Measurements from ENCODE around the gene DCLK1. TPM values are rescaled to one million over a fixed set of nuclear protein-coding genes. Genes with fewer than 3 reads are reported as not detected.

DCLK1 gene
- total RNA-seq, 2 experiments from 2014 or later = not detected

- no peak for DNase-seq
- no peak overlapping the region for H3K4me3 Mint-ChIP-seq
- no peak for ATAC-seq
- H3K4me1 Mint-ChIP-seq (ENCODE audit: low read depth) = no peaks in the 10 kb centered on the region
- ChIA-PET CTCF (no interaction called here), POLR2A (no interaction called here)
- H3K36me3 Mint-ChIP-seq (ENCODE audit: low read depth) = no peaks in the 10 kb centered on the region
- H3K9me3 Mint-ChIP-seq (ENCODE audit: insufficient read depth) = no peaks in the 10 kb centered on the region
- H3K27ac Mint-ChIP-seq = no peak overlapping the region
- no peaks in the 10 kb centered on the region for H3K27me3 Mint-ChIP-seq (ENCODE audit: low read depth)
Measured at GRCh38 chr13:35965226-35965927, 165.8 kb downstream of the DCLK1 start.

GRCh38 chr13:35964863-35965180, 166.4 kb downstream of the DCLK1 start:
- ATAC-seq (no peak), DNase-seq (no peak)
- H3K4me3 Mint-ChIP-seq = no peak overlapping the region
- no peaks in the 10 kb centered on the region for H3K9me3 Mint-ChIP-seq (ENCODE audit: insufficient read depth)
- H3K4me1 Mint-ChIP-seq (ENCODE audit: low read depth) = no peaks in the 10 kb centered on the region
- H3K27me3 Mint-ChIP-seq (ENCODE audit: low read depth) = no peaks in the 10 kb centered on the region
- no peak overlapping the region for H3K27ac Mint-ChIP-seq
- ChIA-PET CTCF (no interaction called here), POLR2A (no interaction called here)
- H3K36me3 Mint-ChIP-seq (ENCODE audit: low read depth) = no peaks in the 10 kb centered on the region

- Mint-ChIP-seq H3K9me3 (ENCODE audit: insufficient read depth) (no peaks in the 10 kb centered on the region), H3K27ac (no peak overlapping the region), H3K4me3 (no peak overlapping the region), H3K27me3 (ENCODE audit: low read depth) (no peaks in the 10 kb centered on the region), H3K36me3 (ENCODE audit: low read depth) (no peaks in the 10 kb centered on the region), H3K4me1 (ENCODE audit: low read depth) (no peaks in the 10 kb centered on the region)
- ChIA-PET CTCF (no interaction called here), POLR2A (no interaction called here)
- no peak for DNase-seq
- no peak for ATAC-seq
Measured at GRCh38 chr13:35964011-35964862, 166.9 kb downstream of the DCLK1 start.

GRCh38 chr13:35961461-35962220, 169.5 kb downstream of the DCLK1 start:
- ChIA-PET POLR2A (no interaction called here), CTCF (interaction anchor here (1.2 kb wide), 1 partner anchor 17 kb away, joined by 3 read pairs; no protein-coding TSS in a partner anchor)
- no peak overlapping the region for H3K4me3 Mint-ChIP-seq
- H3K27ac Mint-ChIP-seq = no peak overlapping the region
- H3K36me3 Mint-ChIP-seq (ENCODE audit: low read depth) = no peaks in the 10 kb centered on the region
- ATAC-seq = no peak
- no peaks in the 10 kb centered on the region for H3K9me3 Mint-ChIP-seq (ENCODE audit: insufficient read depth)
- DNase-seq = no peak
- no peaks in the 10 kb centered on the region for H3K4me1 Mint-ChIP-seq (ENCODE audit: low read depth)
- no peaks in the 10 kb centered on the region for H3K27me3 Mint-ChIP-seq (ENCODE audit: low read depth)

- ChIA-PET CTCF (no interaction called here), POLR2A (no interaction called here)
- H3K4me1 Mint-ChIP-seq (ENCODE audit: low read depth) = no peaks in the 10 kb centered on the region
- DNase-seq (no peak), ATAC-seq (no peak)
- H3K4me3 Mint-ChIP-seq = no peak overlapping the region
- H3K9me3 Mint-ChIP-seq (ENCODE audit: insufficient read depth) = no peaks in the 10 kb centered on the region
- H3K27me3 Mint-ChIP-seq (ENCODE audit: low read depth) = no peaks in the 10 kb centered on the region
- H3K36me3 Mint-ChIP-seq (ENCODE audit: low read depth) = no peaks in the 10 kb centered on the region
- no peak overlapping the region for H3K27ac Mint-ChIP-seq
Measured at GRCh38 chr13:35961002-35961401, 170.2 kb downstream of the DCLK1 start.

GRCh38 chr13:35957996-35958395, 173.2 kb downstream of the DCLK1 start:
- Mint-ChIP-seq H3K27ac (no peak overlapping the region), H3K4me3 (no peak overlapping the region), H3K4me1 (ENCODE audit: low read depth) (peaks cover 3% of the 10 kb centered on the region), H3K27me3 (ENCODE audit: low read depth) (no peaks in the 10 kb centered on the region), H3K9me3 (ENCODE audit: insufficient read depth) (no peaks in the 10 kb centered on the region), H3K36me3 (ENCODE audit: low read depth) (no peaks in the 10 kb centered on the region)
- ATAC-seq (no peak), DNase-seq (no peak)
- ChIA-PET POLR2A (no interaction called here), CTCF (interaction anchor here (1.1 kb wide), 1 partner anchor 20 kb away, joined by 3 read pairs; no protein-coding TSS in a partner anchor)

- ChIA-PET CTCF (no interaction called here), POLR2A (no interaction called here)
- no peak for ATAC-seq
Measured at GRCh38 chr13:35957241-35957731, 173.9 kb downstream of the DCLK1 start.

GRCh38 chr13:35956074-35956473, 175.1 kb downstream of the DCLK1 start:
- Mint-ChIP-seq H3K27ac (no peak overlapping the region), H3K4me1 (ENCODE audit: low read depth) (peaks cover 3% of the 10 kb centered on the region), H3K36me3 (ENCODE audit: low read depth) (no peaks in the 10 kb centered on the region), H3K27me3 (ENCODE audit: low read depth) (no peaks in the 10 kb centered on the region), H3K9me3 (ENCODE audit: insufficient read depth) (no peaks in the 10 kb centered on the region), H3K4me3 (no peak overlapping the region)
- CTCF ChIA-PET = no interaction called here
- DNase-seq = no peak
- ATAC-seq = no peak
- POLR2A ChIA-PET = no interaction called here

More at GRCh38 chr13:35957241-35957731, 173.9 kb downstream of the DCLK1 start:
- Mint-ChIP-seq H3K27me3 (ENCODE audit: low read depth) (no peaks in the 10 kb centered on the region), H3K36me3 (ENCODE audit: low read depth) (no peaks in the 10 kb centered on the region), H3K4me3 (no peak overlapping the region), H3K4me1 (ENCODE audit: low read depth) (peaks cover 3% of the 10 kb centered on the region), H3K9me3 (ENCODE audit: insufficient read depth) (no peaks in the 10 kb centered on the region), H3K27ac (no peak overlapping the region)
- no peak for DNase-seq

- DNase-seq = no peak
- H3K36me3 Mint-ChIP-seq (ENCODE audit: low read depth) = no peaks in the 10 kb centered on the region
- ATAC-seq = no peak
- no peak overlapping the region for H3K27ac Mint-ChIP-seq
- H3K27me3 Mint-ChIP-seq (ENCODE audit: low read depth) = no peaks in the 10 kb centered on the region
- H3K4me1 Mint-ChIP-seq (ENCODE audit: low read depth) = peaks cover 3% of the 10 kb centered on the region
- H3K9me3 Mint-ChIP-seq (ENCODE audit: insufficient read depth) = no peaks in the 10 kb centered on the region
- H3K4me3 Mint-ChIP-seq = no peak overlapping the region
- ChIA-PET CTCF (no interaction called here), POLR2A (no interaction called here)
Measured at GRCh38 chr13:35954207-35954560, 177.0 kb downstream of the DCLK1 start.

GRCh38 chr13:35953537-35954206, 177.5 kb downstream of the DCLK1 start:
- POLR2A ChIA-PET = no interaction called here
- CTCF ChIA-PET = no interaction called here

GRCh38 chr13:35947315-35947714, 183.9 kb downstream of the DCLK1 start:
- POLR2A ChIA-PET = no interaction called here
- Mint-ChIP-seq H3K36me3 (ENCODE audit: low read depth) (no peaks in the 10 kb centered on the region), H3K9me3 (ENCODE audit: insufficient read depth) (peaks cover 10% of the 10 kb centered on the region), H3K4me1 (ENCODE audit: low read depth) (no peaks in the 10 kb centered on the region), H3K27me3 (ENCODE audit: low read depth) (no peaks in the 10 kb centered on the region), H3K27ac (no peak overlapping the region), H3K4me3 (no peak overlapping the region)
- ATAC-seq (no peak), DNase-seq (no peak)
- CTCF ChIA-PET = no interaction called here

More at GRCh38 chr13:35953537-35954206, 177.5 kb downstream of the DCLK1 start:
- Mint-ChIP-seq H3K4me3 (no peak overlapping the region), H3K27me3 (ENCODE audit: low read depth) (no peaks in the 10 kb centered on the region), H3K27ac (no peak overlapping the region), H3K36me3 (ENCODE audit: low read depth) (no peaks in the 10 kb centered on the region), H3K4me1 (ENCODE audit: low read depth) (peaks cover 3% of the 10 kb centered on the region), H3K9me3 (ENCODE audit: insufficient read depth) (no peaks in the 10 kb centered on the region)
- no peak for DNase-seq
- ATAC-seq = no peak

GRCh38 chr13:35945368-35945767, 185.8 kb downstream of the DCLK1 start:
- POLR2A ChIA-PET = no interaction called here
- ATAC-seq (no peak), DNase-seq (no peak)

More at GRCh38 chr13:35945368-35945767, 185.8 kb downstream of the DCLK1 start:
- Mint-ChIP-seq H3K27ac (no peak overlapping the region), H3K36me3 (ENCODE audit: low read depth) (no peaks in the 10 kb centered on the region), H3K9me3 (ENCODE audit: insufficient read depth) (peaks cover 10% of the 10 kb centered on the region), H3K27me3 (ENCODE audit: low read depth) (no peaks in the 10 kb centered on the region), H3K4me3 (no peak overlapping the region), H3K4me1 (ENCODE audit: low read depth) (no peaks in the 10 kb centered on the region)
- CTCF ChIA-PET = no interaction called here
